GM21825 (cell line): ENCODE data around the gene PKP3.
"Not testable (repeated sequence)": the region's sequence is repeated elsewhere in the genome, so short reads cannot be mapped to it uniquely, and the experiment has no call there.

Experiments
- ATAC-seq: cut with Tn5 transposase; IDR thresholded peaks from one replicate; pipeline ENCODE4 v1.9.1; 2021; ENCODE audit warnings: mild to moderate bottlenecking, moderate library complexity; ENCODE audit not compliant: unreplicated experiment

The PKP3 gene

DNA sequence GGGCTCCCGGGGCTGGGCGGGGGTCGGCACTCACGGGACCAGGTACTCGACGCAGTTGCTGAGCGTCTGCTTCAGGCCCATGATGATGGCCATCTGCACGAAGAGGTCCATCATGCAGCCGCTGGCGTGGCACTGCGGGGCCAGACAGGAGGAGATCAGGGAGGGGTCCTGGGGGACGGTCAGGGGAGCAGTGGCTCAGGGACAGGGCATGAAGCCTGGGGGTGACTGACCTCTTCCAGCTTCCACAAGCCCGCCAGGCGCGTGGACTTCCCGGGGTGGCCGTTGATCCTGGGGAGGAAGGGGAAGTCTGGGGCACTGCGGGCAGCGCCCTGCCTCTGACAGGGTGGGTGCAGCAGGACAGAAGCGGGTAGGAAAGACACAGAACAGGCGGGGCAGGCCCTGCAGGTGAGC, 26.9 kb downstream of the PKP3 start:
- ATAC-seq = no peak

DNA sequence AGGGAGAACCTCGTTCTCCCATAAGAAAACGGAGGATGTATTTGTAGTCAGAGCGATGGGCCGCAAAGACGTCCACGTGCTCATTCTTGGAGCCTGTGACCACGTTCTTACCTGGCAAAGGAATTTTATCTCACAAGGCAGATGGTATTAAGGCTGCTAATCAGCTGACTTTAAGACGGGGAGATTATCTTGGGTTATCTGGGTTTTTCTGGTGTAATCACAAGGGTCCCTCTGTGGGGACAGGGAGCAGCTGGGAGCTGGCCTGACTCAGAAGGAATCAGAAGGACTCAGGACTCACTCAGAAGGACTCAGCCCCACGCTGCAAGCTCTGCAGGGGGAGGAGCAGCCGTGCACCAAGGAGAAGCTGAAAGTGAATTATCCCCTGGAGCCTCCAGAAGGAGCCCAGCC, 28.2 kb downstream of the PKP3 start:
- ATAC-seq = no peak

DNA sequence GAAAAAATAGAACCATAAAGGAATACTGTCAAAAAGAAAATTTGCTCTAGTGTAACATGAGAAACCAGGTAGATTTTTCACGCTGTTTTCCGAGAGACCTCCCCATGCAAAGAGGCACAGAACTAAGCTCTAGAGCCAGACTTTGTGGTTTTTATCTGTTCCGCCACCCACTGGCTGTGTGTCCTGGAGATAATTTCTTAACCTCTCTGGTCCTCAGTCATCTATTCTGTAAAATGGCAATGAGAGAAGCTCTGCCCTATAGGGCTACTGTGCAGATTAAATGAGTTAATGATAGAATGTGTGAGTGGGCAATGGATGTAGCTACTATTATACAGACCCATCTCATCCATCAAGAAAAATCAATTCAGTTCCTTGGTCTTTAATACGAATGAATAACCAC, 30.2 kb downstream of the PKP3 start:
- no peak for ATAC-seq

DNA sequence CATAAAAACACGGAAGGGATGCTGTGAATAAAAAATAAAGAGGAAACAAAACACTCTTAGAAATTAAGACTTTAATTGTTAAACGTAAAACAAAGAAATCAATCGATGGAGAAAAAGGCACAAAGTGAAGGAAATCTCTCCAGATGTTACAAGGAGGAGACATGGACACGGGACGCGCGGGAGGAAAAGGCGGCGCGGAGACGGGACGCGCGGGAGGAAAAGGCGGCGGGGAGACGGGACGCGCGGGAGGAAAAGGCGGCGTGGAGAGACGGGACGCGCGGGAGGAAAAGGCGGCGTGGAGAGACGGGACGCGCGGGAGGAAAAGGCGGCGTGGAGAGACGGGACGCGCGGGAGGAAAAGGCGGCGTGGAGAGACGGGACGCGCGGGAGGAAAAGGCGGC, 30.8 kb downstream of the PKP3 start:
- not testable (repeated sequence) for ATAC-seq

DNA sequence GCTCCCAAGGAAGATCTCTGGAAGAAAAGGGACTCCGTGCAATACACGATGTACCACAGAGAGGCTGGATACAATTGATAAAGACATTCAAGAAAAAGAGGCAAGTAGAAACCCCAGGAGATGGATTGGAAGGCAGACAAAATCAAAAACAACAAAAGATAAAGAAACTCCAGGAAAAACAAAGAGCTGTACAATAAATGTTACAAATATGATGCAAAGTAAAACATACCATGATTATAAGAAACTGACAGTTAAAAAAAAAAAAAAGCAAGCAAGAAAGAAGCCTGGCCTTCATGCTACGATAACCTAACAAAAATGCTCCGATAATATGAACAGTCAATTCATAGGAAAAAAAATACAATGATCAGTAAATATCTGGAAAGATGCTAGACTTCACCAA, 31.3 kb downstream of the PKP3 start:
- ATAC-seq = no peak

DNA sequence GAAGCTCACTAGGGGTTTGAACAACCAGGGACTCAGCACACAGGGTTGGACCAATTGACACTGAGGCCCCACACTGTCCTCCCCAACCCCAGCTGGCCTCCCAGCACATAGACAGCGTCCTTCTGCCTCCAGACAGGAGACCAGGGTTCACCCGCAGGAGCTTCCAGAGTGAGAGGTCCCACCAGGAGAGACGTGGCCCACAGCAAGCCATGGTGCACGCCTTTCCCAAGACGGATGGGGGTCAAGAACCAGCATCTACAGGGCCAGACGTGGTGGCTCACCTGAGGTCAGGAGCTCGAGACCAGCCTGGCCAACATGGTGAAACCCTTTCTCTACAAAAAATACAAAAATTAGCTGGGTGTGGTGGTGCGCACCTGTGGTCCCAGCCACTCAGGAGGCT, 32.8 kb downstream of the PKP3 start:
- no peak for ATAC-seq

DNA sequence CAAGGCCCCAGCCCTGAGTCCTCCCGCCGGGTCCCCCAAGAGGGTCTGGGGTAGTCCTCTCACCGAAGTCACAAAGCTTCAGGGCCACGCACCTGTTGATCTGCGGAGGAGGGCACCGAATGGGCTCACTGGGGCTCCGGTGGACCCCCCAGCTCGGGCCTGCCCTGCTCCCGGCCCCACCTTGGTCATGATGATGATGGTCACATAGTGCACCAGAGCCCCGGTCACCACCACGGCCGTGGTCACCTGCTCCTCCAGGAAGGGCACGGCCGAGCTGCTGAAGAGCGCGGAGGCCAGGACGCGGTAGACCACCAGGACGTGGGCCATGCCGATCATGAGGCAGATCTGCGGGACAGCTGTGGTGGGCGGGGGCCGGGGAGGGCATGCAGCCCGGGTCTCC, 34.3 kb downstream of the PKP3 start:
- no peak for ATAC-seq

DNA sequence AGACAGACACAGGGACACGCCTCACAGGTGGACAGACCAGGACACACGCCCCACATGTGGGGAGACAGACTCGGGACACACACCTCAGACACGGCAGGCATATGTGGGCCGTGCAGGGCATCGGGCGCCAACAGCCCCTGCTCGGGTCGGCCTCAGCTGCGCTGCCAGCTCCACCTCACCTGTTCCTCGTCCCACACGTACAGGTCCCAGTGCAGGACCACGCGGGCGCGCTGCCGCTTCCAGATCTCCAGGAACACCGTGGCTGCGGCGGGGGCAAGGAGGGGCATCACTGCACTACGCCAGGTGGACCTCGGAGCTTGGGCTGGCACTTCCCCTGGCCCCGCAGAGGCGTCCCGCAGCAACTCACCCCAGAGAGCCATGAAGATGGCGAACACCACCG, 35.4 kb downstream of the PKP3 start:
- no peak for ATAC-seq

DNA sequence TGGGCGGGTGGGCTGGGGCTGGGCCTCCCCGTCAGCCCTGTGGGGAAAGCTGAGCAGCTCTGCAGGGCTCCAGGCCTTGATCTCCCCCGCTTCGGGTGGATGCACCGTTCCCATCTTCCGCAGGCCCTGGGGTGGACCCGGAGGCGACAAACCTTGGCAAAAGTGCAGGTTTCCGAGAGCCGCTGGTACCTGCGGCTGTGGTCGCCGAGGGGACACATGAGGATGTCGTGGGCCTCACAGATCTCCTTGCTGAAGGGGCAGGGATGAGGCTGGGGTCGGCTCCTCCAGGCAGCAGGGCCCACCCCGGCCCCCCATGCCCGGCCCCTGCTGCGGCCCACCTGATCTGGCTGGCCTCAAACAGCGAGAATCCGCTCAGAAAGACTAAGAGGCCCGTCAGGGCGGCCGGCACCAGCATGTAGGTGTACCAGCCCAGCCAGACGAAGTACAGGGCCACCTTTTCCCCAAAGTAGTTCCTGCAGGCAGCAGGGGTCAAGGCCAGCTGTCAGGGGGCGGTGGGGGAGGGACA, 36.0 kb downstream of the PKP3 start:
- no peak for ATAC-seq

DNA sequence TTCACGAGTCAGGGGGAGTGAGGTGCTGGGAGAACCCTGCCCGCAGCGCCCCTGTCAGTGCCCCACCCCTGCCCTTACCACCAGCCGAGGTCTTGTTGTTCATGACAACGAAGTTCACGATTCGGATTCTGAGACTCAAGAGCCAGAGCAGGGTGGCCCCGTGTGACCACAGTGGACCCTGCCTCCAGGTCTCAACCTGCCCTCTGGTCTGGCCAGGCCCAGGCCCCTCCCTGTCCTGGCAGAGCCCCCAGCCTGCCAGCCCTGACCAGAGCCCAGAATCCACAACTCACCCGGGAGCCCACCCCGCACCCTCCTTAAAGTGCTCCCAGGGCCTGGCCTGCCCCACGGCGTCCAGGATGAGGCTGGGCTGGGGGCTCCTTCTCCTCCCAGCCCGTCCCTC, 37.9 kb downstream of the PKP3 start:
- no peak for ATAC-seq

DNA sequence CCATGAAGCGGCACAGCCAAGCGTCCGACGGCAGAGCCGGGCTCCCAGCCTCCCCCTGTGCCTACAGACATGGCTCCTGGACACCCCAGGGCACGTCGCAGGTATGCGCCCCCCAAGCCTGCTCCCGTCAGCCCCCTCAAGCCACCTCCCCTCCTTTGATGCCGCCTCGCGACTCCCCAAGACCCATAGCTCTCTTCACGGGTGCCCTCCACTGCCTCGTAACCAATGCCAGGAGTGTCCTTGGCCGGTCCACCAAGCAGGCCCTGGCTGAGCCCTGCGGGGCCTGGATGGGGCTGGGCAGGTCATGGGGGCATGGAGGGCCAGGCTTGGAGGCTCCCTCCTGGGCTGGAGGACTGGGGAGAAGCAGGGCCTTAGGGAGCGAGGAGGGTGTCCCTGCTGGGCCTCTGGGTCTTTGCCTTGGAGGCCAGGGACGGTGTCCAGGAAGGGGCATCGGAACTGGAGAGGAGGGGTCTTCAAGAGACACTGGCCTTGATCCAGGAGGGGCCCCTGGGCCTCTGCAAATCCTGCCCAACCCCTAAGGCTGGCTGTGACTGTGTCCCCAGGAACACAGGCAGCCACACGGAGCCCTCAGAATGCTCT, 38.6 kb downstream of the PKP3 start:
- ATAC-seq = no peak

DNA sequence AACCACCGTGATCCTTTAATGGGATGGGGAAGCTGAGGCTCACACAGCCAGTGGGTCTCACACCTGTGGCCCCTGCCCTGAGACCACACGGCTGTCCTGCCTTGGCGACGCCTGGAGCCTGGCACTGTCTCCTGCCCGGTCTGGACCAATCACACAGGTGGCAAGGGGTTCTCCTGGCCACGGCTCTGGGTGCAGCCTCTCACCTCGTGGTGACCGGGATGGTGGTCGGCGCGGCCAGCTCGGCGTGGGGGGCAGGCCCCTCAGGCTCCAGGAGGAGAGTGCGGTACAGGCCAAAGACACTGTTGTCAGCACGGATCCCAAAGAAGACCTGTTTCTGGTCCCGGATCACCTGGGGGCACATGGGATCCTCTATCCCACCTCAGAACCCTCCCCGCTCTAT, 39.1 kb downstream of the PKP3 start:
- no peak for ATAC-seq

DNA sequence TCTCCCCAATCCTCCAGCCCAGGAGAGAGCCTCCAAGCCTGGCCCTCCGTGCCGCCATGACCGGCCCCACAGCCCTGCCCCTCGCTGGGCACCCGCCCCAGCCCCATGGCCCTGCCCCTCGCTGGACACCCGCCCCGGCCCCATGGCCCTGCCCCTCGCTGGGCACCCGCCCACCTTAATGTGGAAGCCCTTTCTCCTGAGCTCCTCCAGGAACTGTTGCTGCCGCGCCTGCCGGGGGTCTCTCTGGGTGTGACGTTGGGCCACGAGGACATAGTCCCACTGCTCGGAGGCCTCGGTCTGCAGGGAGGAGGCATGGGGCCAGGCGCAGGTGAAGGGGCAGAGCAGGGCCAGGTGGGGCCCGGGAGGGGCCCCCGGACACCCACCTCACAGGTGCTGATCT, 39.6 kb downstream of the PKP3 start:
- ATAC-seq = no peak

DNA sequence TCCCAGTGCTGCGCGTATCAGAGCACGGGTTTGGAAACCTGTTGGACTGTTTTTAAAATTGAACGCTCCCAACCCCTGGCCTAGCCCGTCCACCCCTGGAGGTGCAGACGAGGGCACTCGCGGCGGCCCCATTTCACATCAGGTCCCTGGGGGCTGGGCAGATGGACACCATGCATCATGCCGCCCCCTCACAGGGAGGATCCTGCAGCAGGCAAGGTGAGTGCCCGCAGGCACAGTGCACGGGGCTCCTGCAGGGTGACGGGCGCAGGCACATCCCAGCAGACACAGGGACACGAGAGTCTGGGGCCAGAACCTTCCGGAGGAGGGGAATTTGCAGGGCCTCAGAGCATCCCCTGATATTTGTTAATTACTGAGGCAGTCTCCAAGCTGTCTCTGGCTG, 40.5 kb downstream of the PKP3 start:
- no peak for ATAC-seq

DNA sequence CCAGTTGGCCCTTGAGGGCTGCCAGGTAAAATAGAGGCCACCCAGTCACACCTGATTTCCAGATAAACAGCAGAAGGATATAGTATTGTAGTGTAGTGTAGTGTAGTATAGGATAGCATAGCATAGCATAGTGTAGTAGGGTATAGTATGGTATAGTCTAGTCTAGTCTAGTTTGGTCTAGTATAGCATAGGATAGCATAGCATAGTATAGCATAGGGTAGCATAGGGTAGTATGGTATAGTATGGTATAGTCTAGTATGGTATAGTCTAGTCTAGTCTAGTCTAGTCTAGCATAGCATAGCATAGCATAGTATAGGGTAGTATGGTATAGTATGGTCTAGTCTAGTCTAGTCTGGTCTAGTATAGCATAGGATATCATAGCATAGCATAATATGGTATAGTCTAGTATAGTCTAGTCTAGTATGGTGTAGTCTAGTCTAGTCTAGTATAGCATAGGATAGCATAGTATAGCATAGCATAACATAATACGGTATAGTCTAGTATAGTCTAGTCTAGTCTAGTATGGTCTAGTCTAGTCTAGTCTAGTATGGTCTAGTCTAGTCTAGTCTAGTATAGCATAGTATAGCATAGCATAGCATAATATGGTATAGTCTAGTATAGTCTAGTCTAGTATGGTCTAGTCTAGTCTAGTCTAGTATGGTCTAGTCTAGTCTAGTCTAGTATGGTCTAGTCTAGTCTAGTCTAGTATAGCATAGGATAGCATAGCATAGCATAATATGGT, 41.2 kb downstream of the PKP3 start:
- ATAC-seq = not testable (repeated sequence)

DNA sequence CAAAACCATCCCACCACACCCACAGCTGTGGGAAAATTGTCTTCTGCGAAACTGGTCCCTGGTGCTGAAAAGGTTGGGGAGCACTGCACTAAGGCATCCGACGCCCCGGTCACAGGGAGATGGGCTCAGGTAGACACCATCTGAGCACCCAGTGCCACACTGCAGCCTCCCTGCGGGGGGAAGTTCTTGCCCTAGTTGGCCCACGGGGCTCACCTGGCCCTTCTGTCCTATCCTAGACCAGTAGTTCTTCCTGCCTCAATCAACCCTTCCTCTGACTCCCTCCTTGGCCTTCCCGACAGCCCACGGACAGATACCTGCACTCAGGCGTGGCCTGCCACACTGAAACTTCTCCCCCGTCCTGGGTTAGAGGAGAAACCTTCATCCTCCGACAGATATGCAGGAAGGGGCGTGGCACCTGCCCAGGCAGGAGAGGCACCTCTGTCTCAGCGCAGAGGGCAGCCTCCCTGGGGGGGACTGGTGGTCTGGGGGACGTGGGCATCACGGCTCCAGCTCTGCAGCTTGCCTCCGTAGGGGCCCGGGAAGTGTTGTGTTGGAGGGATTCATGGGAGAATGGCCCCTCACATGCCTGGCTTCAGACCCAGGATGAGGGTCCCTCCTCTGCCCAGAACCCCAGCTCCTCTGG, 43.3 kb downstream of the PKP3 start:
- no peak for ATAC-seq

DNA sequence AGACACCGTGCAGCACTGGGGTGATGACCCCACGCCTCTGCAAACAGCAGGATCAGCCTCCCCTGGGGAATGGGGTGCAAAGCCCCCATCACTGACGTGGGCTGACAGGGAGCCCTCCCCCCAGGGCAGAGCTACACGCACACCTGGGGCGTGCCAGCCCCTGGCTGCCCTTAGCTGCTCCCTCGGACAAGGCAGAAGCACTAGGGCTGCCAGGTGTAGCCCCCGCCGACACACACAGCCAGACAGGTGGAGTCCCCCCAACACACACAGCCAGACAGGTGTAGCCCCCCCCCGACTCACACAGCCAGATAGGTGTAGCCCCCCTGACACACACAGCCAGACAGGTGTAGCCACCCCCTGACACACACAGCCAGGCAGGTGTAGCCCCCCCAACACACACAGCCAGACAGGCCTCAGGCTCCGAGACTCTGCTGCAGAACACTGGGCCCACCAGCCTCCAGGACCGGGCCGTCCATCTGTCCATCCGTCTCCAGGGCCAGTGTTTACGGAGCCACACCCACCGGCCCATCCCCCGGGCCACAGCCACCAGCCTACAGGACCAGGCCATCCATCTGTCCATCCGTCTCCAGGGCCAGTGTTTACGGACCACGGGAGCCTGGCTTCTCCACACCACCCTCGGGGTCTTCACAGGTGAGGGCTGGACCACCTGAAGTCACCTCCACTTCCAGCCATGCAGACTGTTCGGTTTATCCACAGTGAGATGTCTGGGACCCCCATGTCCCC, 44.3 kb downstream of the PKP3 start:
- no peak for ATAC-seq

DNA sequence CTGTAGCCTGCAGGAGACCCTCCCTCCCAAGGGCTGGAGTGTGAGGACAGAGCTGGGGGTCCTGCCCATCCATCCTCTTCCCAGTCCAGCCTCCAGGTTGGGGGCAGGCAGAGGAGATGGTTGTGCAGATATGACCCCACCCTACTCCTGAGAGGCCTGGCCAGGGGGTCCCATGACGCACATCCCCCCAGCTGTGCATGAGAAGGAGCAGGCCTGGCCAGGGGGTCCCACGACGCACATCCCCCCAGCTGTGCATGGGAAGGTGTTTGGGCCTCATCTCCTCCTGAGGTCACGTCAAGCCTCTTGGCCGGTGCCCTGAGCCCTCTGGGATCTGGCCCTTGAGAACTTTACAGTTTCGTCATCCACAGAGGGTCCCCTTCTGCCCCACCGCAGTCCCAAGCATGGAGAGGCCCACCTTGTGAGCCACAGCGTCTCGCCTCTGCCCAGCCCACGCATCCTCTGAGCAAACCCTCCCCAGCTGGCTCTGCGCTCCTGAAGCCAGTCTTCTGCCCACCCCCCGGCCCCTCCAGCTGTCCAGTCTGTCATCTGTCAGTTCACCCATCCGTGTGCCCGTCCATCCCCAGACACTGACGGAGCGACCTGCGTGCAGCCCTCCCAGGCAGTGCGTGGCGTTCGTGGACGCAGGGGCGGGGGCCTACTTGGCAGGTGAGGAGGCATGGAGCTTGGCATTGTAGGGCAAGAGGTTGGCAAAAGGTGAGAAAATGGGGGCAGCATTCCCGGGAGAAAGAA, 45.5 kb downstream of the PKP3 start:
- no peak for ATAC-seq

DNA sequence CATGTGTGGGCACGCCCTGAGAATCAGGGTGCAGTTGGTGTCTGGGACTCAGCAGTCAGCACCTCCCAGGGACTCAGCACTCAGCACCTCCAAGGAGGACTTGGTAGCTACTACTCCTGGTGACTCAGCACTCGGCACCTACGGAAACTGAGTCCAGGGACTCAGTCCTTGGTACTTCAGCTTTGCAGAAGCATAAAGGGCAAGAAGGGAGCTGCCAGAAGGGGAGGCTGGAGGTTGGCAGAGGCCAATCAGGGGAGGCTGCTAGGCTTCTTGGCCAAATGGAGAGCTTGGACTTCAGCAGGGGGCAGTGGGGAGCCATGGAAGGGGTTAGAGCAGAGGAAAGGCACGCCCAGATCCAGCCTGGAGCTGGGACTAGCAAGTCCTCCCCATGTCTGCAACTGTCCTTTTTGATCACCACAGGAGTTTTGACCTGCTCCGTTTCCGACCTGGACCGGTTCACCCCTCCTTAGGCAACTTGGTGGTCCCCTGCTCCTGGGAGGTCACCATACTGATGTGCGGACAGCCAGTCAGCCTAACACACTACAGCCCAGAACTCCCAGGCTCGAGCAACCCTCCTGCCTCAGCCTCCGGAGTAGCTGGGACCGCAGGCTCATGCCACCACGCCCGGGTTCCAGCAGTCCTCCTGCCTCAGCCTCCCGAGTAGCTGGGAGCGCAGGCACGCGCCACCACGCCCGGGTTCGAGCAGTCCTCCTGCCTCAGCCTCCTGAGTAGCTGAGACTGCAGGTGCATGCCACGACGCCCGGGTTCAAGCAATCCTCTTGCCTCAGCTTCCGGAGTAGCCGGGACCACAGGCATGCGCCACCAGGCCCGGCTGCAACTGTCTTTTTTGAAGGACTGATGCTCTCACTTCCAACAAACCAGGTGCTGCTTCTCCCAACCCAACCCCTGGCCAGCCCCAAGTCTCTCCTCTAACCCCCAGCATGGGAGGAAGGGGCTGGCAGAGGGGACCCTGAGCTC, 46.3 kb downstream of the PKP3 start:
- ATAC-seq = no peak

DNA sequence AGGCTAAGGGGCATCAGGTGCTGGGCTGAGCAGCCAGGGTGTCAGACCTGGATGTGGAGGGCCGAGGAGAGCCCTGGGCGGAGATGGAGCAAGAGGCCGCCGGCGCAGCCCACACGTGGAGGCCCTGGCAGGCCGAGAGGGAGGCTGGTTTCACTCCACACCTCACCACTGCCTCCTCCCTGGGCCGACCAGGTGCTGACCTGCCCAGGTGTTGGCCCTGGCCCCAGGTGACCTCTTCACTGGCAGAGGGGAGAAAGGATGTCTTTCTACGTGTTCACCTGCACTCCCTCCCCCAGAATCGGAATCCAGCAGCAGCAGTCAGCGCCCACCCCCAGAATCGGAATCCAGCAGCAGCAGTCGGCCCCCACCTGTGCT, 47.0 kb downstream of the PKP3 start:
- ATAC-seq = no peak
